Thyroid gland (tissue), 4 donors: ENCODE data around the gene TSPAN8.

Source experiments
- POLR2A ChIP-seq, 2 donors: fragments of 450-650 bp; IDR thresholded peaks; one replicate each; pipeline ENCODE4 v1.6.1; 2017; ENCODE audit warnings: antibody characterized with exemption in 2 of 2, mild to moderate bottlenecking in 2 of 2, moderate library complexity in 1 of 2
- TF ChIP-seq, protein P1 (sequence below), 6 experiments: fragments of 200-600 bp in 3 of 6; fragments of 450-650 bp in 3 of 6; sonication (generic) in 3 of 6; IDR thresholded peaks; one replicate each; pipeline ENCODE4 v1.5.1; 2016 to 2019; ENCODE audit warnings: antibody characterized with exemption in 6 of 6, mild to moderate bottlenecking in 2 of 6, inconsistent platforms in 1 of 6, moderate library complexity in 1 of 6

- TF ChIP-seq, protein P1, sequence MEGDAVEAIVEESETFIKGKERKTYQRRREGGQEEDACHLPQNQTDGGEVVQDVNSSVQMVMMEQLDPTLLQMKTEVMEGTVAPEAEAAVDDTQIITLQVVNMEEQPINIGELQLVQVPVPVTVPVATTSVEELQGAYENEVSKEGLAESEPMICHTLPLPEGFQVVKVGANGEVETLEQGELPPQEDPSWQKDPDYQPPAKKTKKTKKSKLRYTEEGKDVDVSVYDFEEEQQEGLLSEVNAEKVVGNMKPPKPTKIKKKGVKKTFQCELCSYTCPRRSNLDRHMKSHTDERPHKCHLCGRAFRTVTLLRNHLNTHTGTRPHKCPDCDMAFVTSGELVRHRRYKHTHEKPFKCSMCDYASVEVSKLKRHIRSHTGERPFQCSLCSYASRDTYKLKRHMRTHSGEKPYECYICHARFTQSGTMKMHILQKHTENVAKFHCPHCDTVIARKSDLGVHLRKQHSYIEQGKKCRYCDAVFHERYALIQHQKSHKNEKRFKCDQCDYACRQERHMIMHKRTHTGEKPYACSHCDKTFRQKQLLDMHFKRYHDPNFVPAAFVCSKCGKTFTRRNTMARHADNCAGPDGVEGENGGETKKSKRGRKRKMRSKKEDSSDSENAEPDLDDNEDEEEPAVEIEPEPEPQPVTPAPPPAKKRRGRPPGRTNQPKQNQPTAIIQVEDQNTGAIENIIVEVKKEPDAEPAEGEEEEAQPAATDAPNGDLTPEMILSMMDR (IDR thresholded peaks at IDR 0.05), result no peak
- TF ChIP-seq POLR2A (IDR thresholded peaks at IDR 0.05), result no peak
These were observed 20.4 kb upstream of the TSPAN8 start for GRCh38 chr12:71178162-71178561.
